ENCODE measurements around the gene LRP8.

The LRP8 gene

GRCh38 chr1:53321776-53322602, 5.9 kb downstream of the LRP8 start:
- Histone ChIP-seq H3K27ac (ENCODE audit: insufficient read depth, low read depth, low read length, poor library complexity, severe bottlenecking) (no peak overlapping the region), H3K4me3 (ENCODE audit: insufficient read depth, low read depth, low read length) (no peak overlapping the region), H3K36me3 (ENCODE audit: control insufficient read depth, insufficient read depth, low read length) (no peaks in the 10 kb centered on the region), H3K9me3 (ENCODE audit: control insufficient read depth, low read length) (no peaks in the 10 kb centered on the region), H3K4me1 (ENCODE audit: control insufficient read depth, insufficient read depth, low read length) (peaks cover 15% of the 10 kb centered on the region), H3K27me3 (ENCODE audit: control insufficient read depth, insufficient read depth, low read length, poor library complexity, severe bottlenecking) (peaks cover 8% of the 10 kb centered on the region)
- WGBS, 2 experiments, result 84 to 86% methylated on average over 11 of the region's 11 CpGs

GRCh38 chr1:53321366-53321765, 6.5 kb downstream of the LRP8 start:
- 62 to 65% methylated on average over 5 of the region's 5 CpGs for WGBS, 2 experiments

DNA sequence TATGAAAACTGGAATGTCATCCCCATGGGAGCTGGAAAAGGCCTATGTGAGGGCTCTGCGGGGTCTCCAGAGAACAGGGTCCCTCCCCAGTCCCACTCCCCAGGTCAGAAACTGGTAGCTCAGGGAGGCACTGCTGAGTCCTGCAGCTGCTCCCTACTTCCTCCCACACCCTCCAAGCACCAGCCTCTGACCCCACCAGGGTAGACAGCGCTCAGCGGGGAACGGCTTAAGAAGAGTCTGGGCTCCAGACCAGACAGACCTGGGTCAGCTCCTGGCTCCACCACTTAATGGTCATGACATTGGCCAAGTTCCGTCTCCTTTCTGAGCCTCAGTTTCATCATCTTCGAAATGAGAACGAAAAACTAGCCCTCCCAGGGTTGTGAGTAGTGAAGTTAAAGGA, 7.2 kb downstream of the LRP8 start:
- H3K4me3 ChIP-seq (ENCODE audit: insufficient read depth, low read depth, low read length), result no peak overlapping the region
- peaks cover 4% of the 10 kb centered on the region for H3K27me3 ChIP-seq (ENCODE audit: control insufficient read depth, insufficient read depth, low read length, poor library complexity, severe bottlenecking)
- H3K27ac ChIP-seq (ENCODE audit: insufficient read depth, low read depth, low read length, poor library complexity, severe bottlenecking), result no peak overlapping the region
- H3K36me3 ChIP-seq (ENCODE audit: control insufficient read depth, insufficient read depth, low read length), result no peaks in the 10 kb centered on the region
- peaks cover 28% of the 10 kb centered on the region for H3K4me1 ChIP-seq (ENCODE audit: control insufficient read depth, insufficient read depth, low read length)
- WGBS, 2 experiments, result 95% methylated on average over 7 of the region's 7 CpGs
- no peaks in the 10 kb centered on the region for H3K9me3 ChIP-seq (ENCODE audit: control insufficient read depth, low read length)

More at GRCh38 chr1:53321366-53321765, 6.5 kb downstream of the LRP8 start:
- Histone ChIP-seq H3K4me1 (ENCODE audit: control insufficient read depth, insufficient read depth, low read length) (peaks cover 21% of the 10 kb centered on the region), H3K27ac (ENCODE audit: insufficient read depth, low read depth, low read length, poor library complexity, severe bottlenecking) (no peak overlapping the region), H3K9me3 (ENCODE audit: control insufficient read depth, low read length) (no peaks in the 10 kb centered on the region), H3K36me3 (ENCODE audit: control insufficient read depth, insufficient read depth, low read length) (no peaks in the 10 kb centered on the region), H3K4me3 (ENCODE audit: insufficient read depth, low read depth, low read length) (no peak overlapping the region), H3K27me3 (ENCODE audit: control insufficient read depth, insufficient read depth, low read length, poor library complexity, severe bottlenecking) (peaks cover 5% of the 10 kb centered on the region)

- no peaks in the 10 kb centered on the region for H3K36me3 ChIP-seq (ENCODE audit: control insufficient read depth, insufficient read depth, low read length)
- H3K27me3 ChIP-seq (ENCODE audit: control insufficient read depth, insufficient read depth, low read length, poor library complexity, severe bottlenecking), result no peaks in the 10 kb centered on the region
- no peak overlapping the region for H3K4me3 ChIP-seq (ENCODE audit: insufficient read depth, low read depth, low read length)
- no peak overlapping the region for H3K27ac ChIP-seq (ENCODE audit: insufficient read depth, low read depth, low read length, poor library complexity, severe bottlenecking)
- WGBS, 2 experiments, result 93 to 94% methylated on average over 20 of the region's 20 CpGs
- H3K4me1 ChIP-seq (ENCODE audit: control insufficient read depth, insufficient read depth, low read length), result peaks cover 34% of the 10 kb centered on the region
- no peaks in the 10 kb centered on the region for H3K9me3 ChIP-seq (ENCODE audit: control insufficient read depth, low read length)
These were observed 8.4 kb downstream of the LRP8 start for GRCh38 chr1:53319296-53320101.

DNA sequence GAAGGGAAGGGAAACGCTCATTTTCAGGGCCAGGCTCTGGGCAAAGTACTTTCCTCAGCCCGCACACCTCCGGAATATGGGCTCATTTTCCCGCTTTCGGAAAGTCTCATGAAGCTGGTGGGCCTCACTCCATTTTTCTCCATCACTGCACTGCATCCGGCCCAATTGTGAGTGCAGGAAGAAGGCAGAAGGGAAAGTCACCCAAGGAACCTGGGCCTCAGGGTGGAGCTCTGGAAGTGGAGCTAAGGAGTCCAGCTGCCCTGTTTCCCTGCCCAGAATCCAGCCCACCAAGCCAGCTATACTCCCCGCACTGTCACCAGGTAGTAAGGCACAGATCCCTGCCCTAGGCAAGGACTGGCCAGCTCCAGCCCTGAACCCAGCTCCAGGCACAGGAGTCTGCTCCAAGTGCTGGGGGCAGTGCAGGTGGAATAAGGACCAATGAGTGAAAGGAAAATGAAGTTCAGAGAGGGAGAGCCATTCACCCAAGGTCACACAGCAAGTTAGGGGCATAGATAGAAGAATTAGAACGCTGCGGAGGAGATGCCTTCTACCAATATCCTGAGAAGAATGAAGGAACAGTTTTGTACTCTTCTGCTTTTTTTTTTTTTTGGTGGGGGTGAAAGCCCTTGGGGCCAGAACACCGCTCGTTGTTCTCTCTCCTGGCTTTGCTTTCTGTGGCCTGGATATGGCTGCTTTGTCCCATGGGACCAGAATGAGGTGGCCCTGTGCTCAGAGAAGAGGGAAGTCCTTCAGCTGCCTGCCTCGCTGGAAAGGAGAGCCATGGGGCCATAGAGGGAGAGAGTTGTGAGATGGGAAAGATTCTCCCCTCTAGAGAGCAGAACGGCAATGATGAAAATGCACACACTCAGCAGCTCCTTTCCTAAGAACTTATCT, 10.0 kb downstream of the LRP8 start:
- Histone ChIP-seq H3K36me3 (ENCODE audit: control insufficient read depth, insufficient read depth, low read length) (no peaks in the 10 kb centered on the region), H3K27me3 (ENCODE audit: control insufficient read depth, insufficient read depth, low read length, poor library complexity, severe bottlenecking) (no peaks in the 10 kb centered on the region), H3K4me3 (ENCODE audit: insufficient read depth, low read depth, low read length) (no peak overlapping the region), H3K9me3 (ENCODE audit: control insufficient read depth, low read length) (no peaks in the 10 kb centered on the region), H3K4me1 (ENCODE audit: control insufficient read depth, insufficient read depth, low read length) (peaks cover 34% of the 10 kb centered on the region), H3K27ac (ENCODE audit: insufficient read depth, low read depth, low read length, poor library complexity, severe bottlenecking) (no peak overlapping the region)
- 86 to 92% methylated on average over 13 of the region's 13 CpGs for WGBS, 2 experiments

- 84 to 88% methylated on average over 17 of the region's 17 CpGs for WGBS, 2 experiments
- Histone ChIP-seq H3K27ac (ENCODE audit: insufficient read depth, low read depth, low read length, poor library complexity, severe bottlenecking) (no peak overlapping the region), H3K27me3 (ENCODE audit: control insufficient read depth, insufficient read depth, low read length, poor library complexity, severe bottlenecking) (no peaks in the 10 kb centered on the region), H3K36me3 (ENCODE audit: control insufficient read depth, insufficient read depth, low read length) (no peaks in the 10 kb centered on the region), H3K4me3 (ENCODE audit: insufficient read depth, low read depth, low read length) (no peak overlapping the region), H3K9me3 (ENCODE audit: control insufficient read depth, low read length) (no peaks in the 10 kb centered on the region), H3K4me1 (ENCODE audit: control insufficient read depth, insufficient read depth, low read length) (peaks cover 34% of the 10 kb centered on the region)
These were observed 10.9 kb downstream of the LRP8 start for GRCh38 chr1:53316766-53317581.

GRCh38 chr1:53316424-53316765, 11.5 kb downstream of the LRP8 start:
- WGBS, 2 experiments, result 85% methylated on average over 1 of the region's 1 CpG
- Histone ChIP-seq H3K9me3 (ENCODE audit: control insufficient read depth, low read length) (no peaks in the 10 kb centered on the region), H3K27me3 (ENCODE audit: control insufficient read depth, insufficient read depth, low read length, poor library complexity, severe bottlenecking) (no peaks in the 10 kb centered on the region), H3K27ac (ENCODE audit: insufficient read depth, low read depth, low read length, poor library complexity, severe bottlenecking) (no peak overlapping the region), H3K36me3 (ENCODE audit: control insufficient read depth, insufficient read depth, low read length) (no peaks in the 10 kb centered on the region), H3K4me3 (ENCODE audit: insufficient read depth, low read depth, low read length) (no peak overlapping the region), H3K4me1 (ENCODE audit: control insufficient read depth, insufficient read depth, low read length) (peaks cover 30% of the 10 kb centered on the region)

DNA sequence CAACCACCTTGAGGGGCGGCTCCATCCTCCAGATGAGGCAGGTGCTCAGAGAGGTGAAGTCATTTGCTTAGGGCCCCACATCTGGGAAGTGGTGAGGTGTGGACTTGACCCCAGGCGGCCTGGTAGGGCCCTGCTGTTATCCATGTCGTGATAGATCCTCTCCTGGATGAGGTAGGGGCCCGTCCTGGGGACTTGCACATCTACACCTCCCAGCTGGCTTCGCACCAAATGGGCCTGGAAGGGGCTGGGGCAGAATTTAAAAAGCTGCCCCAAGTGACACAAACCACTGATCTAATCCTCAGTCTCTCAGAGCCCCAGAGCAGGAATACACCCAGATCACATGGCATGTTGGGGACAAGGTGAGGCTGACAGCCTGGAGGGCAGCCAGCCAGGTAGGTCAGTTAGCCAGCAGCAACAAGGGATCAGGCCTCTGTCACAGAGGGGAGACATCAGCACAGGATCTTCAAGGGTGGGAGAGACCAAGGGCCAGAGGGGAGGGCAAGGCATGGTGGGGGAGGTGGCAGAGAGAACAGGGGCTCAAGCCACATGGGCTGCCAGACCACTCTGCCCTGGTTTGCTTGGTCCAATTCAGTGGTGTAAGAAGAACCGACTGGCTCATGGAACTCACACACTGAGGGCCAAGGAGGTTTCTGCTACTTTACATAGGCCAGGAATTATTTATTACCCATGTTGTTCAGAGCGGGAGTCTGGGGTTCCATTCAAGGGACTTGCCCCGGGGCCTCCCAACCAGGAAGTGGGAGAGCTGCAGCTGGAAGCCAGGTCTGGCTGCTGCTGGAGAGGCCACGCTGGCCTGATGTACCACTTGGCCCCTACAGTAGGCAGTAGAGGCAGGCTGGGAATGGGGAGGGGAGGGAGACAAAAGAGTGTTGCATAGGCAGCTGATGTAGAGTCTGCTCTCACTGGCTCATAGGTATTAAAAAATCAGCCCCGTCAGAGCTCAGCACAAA, 12.1 kb downstream of the LRP8 start:
- Histone ChIP-seq H3K9me3 (ENCODE audit: control insufficient read depth, low read length) (no peaks in the 10 kb centered on the region), H3K36me3 (ENCODE audit: control insufficient read depth, insufficient read depth, low read length) (no peaks in the 10 kb centered on the region), H3K27me3 (ENCODE audit: control insufficient read depth, insufficient read depth, low read length, poor library complexity, severe bottlenecking) (no peaks in the 10 kb centered on the region), H3K4me1 (ENCODE audit: control insufficient read depth, insufficient read depth, low read length) (peaks cover 31% of the 10 kb centered on the region), H3K27ac (ENCODE audit: insufficient read depth, low read depth, low read length, poor library complexity, severe bottlenecking) (no peak overlapping the region), H3K4me3 (ENCODE audit: insufficient read depth, low read depth, low read length) (no peak overlapping the region)
- 88 to 90% methylated on average over 10 of the region's 10 CpGs for WGBS, 2 experiments
